ACC112 (cell line): ENCODE measurements around the gene ARL1.
A peak's percentile ranks its signal among the peaks of the same experiment; 100 is the strongest.
"Not testable (repeated sequence)": the region's sequence is repeated elsewhere in the genome, so short reads cannot be mapped to it uniquely, and the experiment has no call there.

Experiments
- H2AFZ ChIP-seq: fragments of 200-600 bp; sonication (generic); one replicate; pipeline ENCODE4 v1.6.0; 2017; ENCODE audit warnings: antibody characterized with exemption, low read length; ENCODE audit not compliant: unreplicated experiment
- H3K27ac ChIP-seq: fragments of 200-600 bp; sonication (generic); 2 replicates; pipeline ENCODE4 v1.5.1; 2014; ENCODE audit warnings: low read depth, mild to moderate bottlenecking, antibody characterized with exemption, low read length, moderate library complexity
- H3K27me3 ChIP-seq: fragments of 200-600 bp; sonication (generic); 2 replicates; pipeline ENCODE4 v1.6.1; 2014; ENCODE audit warnings: mild to moderate bottlenecking, antibody characterized with exemption, low read length, moderate library complexity, mixed read lengths; ENCODE audit not compliant: insufficient read depth
- H3K36me3 ChIP-seq: fragments of 200-600 bp; sonication (generic); 2 replicates; pipeline ENCODE4 v1.6.1; 2016; ENCODE audit warnings: mild to moderate bottlenecking, antibody characterized with exemption, low read length, moderate library complexity, mixed read lengths; ENCODE audit not compliant: insufficient read depth
- H3K4me1 ChIP-seq: fragments of 200-600 bp; sonication (generic); one replicate; pipeline ENCODE4 v1.6.1; 2016; ENCODE audit warnings: low read length, mixed read lengths; ENCODE audit not compliant: insufficient read depth, unreplicated experiment, control insufficient read depth
- H3K4me3 ChIP-seq: fragments of 200-600 bp; sonication (generic); 2 replicates; pipeline ENCODE4 v1.5.1; 2014; ENCODE audit warnings: mild to moderate bottlenecking, low read depth, low read length
- H3K79me2 ChIP-seq: fragments of 200-600 bp; sonication (generic); one replicate; pipeline ENCODE4 v1.6.0; 2016; ENCODE audit warnings: low read length; ENCODE audit not compliant: control insufficient read depth, unreplicated experiment, insufficient read depth

The ARL1 gene

DNA sequence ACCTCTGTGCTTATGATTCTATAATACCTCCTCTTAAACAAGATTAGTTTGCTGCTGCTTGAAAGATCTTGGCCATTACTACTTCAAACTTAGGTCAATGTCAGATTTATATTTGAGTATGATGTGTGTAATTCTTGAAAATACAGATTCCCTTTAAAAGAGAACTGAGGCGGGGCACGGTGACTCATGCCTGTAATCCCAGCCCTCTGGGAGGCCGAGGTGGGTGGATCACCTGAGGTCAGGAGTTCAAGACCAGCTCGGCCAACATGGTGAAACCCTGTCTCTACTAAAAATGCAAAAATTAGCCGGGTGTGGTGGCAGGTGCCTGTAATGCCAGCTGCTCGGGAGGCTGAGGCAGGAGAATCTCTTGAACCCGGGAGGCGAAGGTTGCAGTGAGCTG lies 2.6 kb upstream of the ARL1 start:
- not testable (repeated sequence) for H3K36me3 ChIP-seq, H3K27ac ChIP-seq, H3K4me3 ChIP-seq, H3K27me3 ChIP-seq, H2AFZ ChIP-seq
- peaks cover 20% of the 10 kb centered on the region for H3K79me2 ChIP-seq
- peaks cover 15% of the 10 kb centered on the region for H3K4me1 ChIP-seq

- H3K79me2 ChIP-seq, result peaks cover 46% of the 10 kb centered on the region
- no peaks in the 10 kb centered on the region for H3K36me3 ChIP-seq
- 0 out of 2 replicates have a peak, but pooled peaks cover 3% of the 10 kb centered on the region for H3K27me3 ChIP-seq
- H2AFZ ChIP-seq, result peak overlapping the region; percentile 81
- H3K27ac ChIP-seq, result peak overlapping the region; percentile 90
- peak overlapping the region; percentile 91 for H3K4me3 ChIP-seq
- peaks cover 15% of the 10 kb centered on the region for H3K4me1 ChIP-seq
These were observed 530 bp downstream of the ARL1 start for GRCh38 chr12:101407049-101407435.

DNA sequence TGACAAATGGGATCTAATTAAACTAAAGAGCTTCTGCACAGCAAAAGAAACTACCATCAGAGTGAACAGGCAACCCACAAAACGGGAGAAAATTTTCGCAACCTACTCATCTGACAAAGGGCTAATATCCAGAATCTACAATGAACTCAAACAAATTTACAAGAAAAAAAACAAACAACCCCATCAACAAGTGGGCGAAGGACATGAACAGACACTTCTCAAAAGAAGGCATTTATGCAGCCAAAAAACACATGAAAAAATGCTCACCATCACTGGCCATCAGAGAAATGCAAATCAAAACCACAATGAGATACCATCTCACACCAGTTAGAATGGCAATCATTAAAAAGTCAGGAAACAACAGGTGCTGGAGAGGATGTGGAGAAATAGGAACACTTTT lies 16.4 kb downstream of the ARL1 start:
- H2AFZ ChIP-seq, H3K27ac ChIP-seq, H3K4me1 ChIP-seq, H3K27me3 ChIP-seq, H3K4me3 ChIP-seq, H3K79me2 ChIP-seq: not testable (repeated sequence)
- peaks cover 46% of the 10 kb centered on the region for H3K36me3 ChIP-seq

GRCh38 chr12:101379149-101379548 lies 28.4 kb downstream of the ARL1 start:
- H3K79me2 ChIP-seq, result no peaks in the 10 kb centered on the region
- no peaks in the 10 kb centered on the region for H3K27me3 ChIP-seq
- no peaks in the 10 kb centered on the region for H3K4me1 ChIP-seq
- H2AFZ ChIP-seq, result no peak overlapping the region
- H3K4me3 ChIP-seq, result no peak overlapping the region
- peaks cover 19% of the 10 kb centered on the region for H3K36me3 ChIP-seq
- H3K27ac ChIP-seq, result no peak overlapping the region

DNA sequence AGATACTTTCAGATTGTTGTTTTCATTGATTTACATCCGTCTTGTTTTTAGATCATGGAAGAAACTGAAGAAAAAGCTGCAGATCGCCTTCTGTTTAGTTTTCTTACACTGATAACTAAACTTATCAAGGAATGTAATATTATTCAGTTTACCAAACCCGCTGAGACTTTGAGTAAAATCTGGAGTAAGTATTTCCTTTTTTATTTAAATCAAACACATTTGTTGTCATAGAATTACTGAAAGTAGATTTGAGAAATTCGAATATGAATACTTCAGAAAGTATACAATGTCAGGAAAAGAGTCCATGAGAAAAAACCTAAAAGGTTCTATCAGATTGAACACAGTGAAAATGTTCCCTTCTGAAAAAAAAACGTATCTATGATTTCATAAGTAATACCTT lies 32.0 kb downstream of the ARL1 start:
- no peaks in the 10 kb centered on the region for H3K27me3 ChIP-seq
- H3K79me2 ChIP-seq, result no peaks in the 10 kb centered on the region
- H3K4me1 ChIP-seq, result no peaks in the 10 kb centered on the region
- H2AFZ ChIP-seq, result no peak overlapping the region
- no peak overlapping the region for H3K4me3 ChIP-seq
- no peak overlapping the region for H3K27ac ChIP-seq
- H3K36me3 ChIP-seq, result peaks cover 30% of the 10 kb centered on the region

DNA sequence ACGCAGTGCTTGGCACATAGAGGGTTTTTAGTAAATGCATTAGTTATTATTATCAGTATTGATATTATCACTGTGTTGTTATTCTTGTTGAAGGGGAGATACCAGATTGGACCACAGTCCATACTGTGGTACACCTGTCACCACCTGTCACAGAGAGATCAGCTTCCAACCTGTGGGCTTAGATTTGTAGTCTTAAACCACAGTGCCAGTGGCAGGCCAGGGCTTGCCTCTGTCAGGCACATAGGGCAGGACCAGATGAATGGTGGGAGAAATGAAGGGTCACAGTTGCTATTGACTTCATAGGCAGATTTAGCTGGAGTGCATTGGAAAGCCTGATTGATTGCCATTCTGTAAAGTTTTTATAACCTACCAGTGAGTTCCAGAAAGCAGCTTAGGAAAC lies 35.1 kb downstream of the ARL1 start:
- H3K27me3 ChIP-seq, result no peaks in the 10 kb centered on the region
- H3K36me3 ChIP-seq, result peaks cover 18% of the 10 kb centered on the region; the same call in 1 of the 2 replicates
- H3K27ac ChIP-seq, result no peak overlapping the region
- H3K4me1 ChIP-seq, result no peaks in the 10 kb centered on the region
- no peaks in the 10 kb centered on the region for H3K79me2 ChIP-seq
- no peak overlapping the region for H2AFZ ChIP-seq
- no peak overlapping the region for H3K4me3 ChIP-seq

- H3K27ac ChIP-seq, result no peak overlapping the region
- no peaks in the 10 kb centered on the region for H3K27me3 ChIP-seq
- no peaks in the 10 kb centered on the region for H3K79me2 ChIP-seq
- H2AFZ ChIP-seq, result no peak overlapping the region
- peaks cover 14% of the 10 kb centered on the region; the same call in 1 of the 2 replicates for H3K36me3 ChIP-seq
- H3K4me3 ChIP-seq, result no peak overlapping the region
- H3K4me1 ChIP-seq, result no peaks in the 10 kb centered on the region
These were observed 39.6 kb downstream of the ARL1 start for GRCh38 chr12:101368016-101368415.

DNA sequence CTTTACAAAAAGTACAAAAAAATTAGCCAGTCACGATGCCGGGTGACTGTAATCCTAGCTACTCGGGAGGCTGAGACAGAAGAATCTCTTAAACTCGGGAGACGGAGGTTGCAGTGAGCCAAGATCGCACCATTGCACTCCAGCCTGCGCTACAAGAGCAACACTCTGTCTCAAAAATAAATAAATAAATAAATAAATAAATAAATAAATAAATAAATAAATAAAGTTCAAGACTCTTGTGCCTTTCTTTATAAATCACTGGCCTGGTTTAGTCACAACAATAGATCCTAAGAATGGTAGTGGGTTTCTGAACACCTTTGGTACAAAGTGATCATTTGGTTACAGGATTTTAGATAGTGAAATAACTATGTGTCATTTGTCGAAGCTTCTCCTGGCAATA lies 46.1 kb downstream of the ARL1 start:
- Histone ChIP-seq H3K4me3 (no peak overlapping the region), H2AFZ (no peak overlapping the region), H3K27ac (no peak overlapping the region), H3K27me3 (no peaks in the 10 kb centered on the region), H3K79me2 (no peaks in the 10 kb centered on the region), H3K36me3 (peaks cover 9% of the 10 kb centered on the region), H3K4me1 (no peaks in the 10 kb centered on the region)

- H3K4me1 ChIP-seq, result no peaks in the 10 kb centered on the region
- no peaks in the 10 kb centered on the region for H3K27me3 ChIP-seq
- H3K36me3 ChIP-seq, result peaks cover 21% of the 10 kb centered on the region
- no peak overlapping the region for H2AFZ ChIP-seq
- no peaks in the 10 kb centered on the region for H3K79me2 ChIP-seq
- no peak overlapping the region for H3K4me3 ChIP-seq
- no peak overlapping the region for H3K27ac ChIP-seq
These were observed 50.8 kb downstream of the ARL1 start for GRCh38 chr12:101356794-101357193.

DNA sequence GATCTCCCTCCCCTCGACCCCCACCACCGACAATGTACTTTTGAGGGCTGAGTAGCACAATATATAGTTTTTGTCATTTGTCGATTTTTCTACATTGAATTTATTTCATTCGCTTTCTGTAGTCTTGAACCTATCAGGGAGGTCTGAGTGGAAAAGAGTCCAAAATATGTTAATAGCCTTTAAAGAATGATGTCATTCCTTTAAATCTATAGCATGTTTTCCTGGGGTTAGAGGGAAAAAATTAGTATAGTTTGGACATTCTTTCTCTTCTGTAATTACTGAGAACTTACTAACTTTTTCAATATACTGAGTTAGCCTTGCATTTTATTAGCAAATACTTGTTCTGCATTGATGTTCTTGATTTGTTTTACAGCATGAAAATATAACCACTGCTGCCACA lies 55.9 kb downstream of the ARL1 start:
- H3K27me3 ChIP-seq, result no peaks in the 10 kb centered on the region
- no peak overlapping the region for H2AFZ ChIP-seq
- no peaks in the 10 kb centered on the region for H3K79me2 ChIP-seq
- no peak overlapping the region for H3K27ac ChIP-seq
- H3K4me3 ChIP-seq, result no peak overlapping the region
- H3K36me3 ChIP-seq, result peaks cover 51% of the 10 kb centered on the region
- no peaks in the 10 kb centered on the region for H3K4me1 ChIP-seq

DNA sequence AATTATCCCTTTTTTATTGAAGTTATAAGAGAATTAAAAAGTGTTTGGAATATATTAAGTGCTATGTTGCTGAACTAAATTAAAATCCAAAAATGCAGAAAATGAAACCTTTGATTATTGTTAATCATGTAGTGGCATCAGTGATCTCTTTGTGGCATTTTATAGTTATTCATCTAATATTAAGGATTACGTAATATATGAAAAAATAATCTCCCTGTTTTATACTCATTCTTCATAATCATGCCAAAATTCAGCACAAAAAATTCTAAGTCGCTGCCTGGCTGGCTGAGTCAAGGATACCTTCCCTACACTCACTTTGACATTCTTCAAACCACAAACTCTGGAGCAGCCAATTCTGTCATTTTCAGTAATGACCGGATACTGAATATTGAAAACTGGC lies 63.7 kb downstream of the ARL1 start:
- Histone ChIP-seq H3K79me2 (no peaks in the 10 kb centered on the region), H3K4me1 (no peaks in the 10 kb centered on the region), H2AFZ (no peak overlapping the region), H3K4me3 (no peak overlapping the region), H3K27ac (no peak overlapping the region), H3K27me3 (no peaks in the 10 kb centered on the region), H3K36me3 (peaks cover 30% of the 10 kb centered on the region)
